HG02763 (cell line): ENCODE measurements around the gene AGBL1.

ENCODE experiments used
- ATAC-seq: cut with Tn5 transposase; IDR thresholded peaks from one replicate; pipeline ENCODE4 v1.9.1; 2021; ENCODE audit warnings: mild to moderate bottlenecking, moderate library complexity; ENCODE audit not compliant: unreplicated experiment

Gene AGBL1

GRCh38 chr15:86316726-86317383 lies 237.2 kb downstream of the AGBL1 start:
- no peak for ATAC-seq

GRCh38 chr15:86317384-86317740 lies 237.7 kb downstream of the AGBL1 start:
- ATAC-seq = no peak

- ATAC-seq = no peak
Observed at GRCh38 chr15:86322629-86323028, 243.0 kb downstream of the AGBL1 start.

- ATAC-seq = no peak
Observed at GRCh38 chr15:86327230-86327865, 247.7 kb downstream of the AGBL1 start.

DNA sequence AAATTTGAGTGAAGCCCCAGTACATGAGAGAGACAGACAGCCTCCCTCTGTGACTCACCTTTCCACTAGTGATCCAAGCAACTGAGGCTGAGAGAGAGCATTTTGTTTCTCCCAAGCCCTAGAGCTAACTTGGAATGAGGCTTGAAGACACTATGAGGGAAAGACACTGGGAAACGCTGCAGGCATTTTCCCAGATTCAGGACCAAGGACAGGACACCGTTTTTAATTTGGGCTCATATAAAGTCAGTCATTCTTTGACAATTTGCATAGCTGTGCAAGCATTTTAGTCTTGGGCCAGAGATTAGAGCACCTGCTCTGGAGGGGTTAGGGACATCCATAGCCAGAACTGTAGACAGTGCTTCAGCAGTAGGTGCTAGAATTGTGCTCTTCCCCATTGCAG lies 249.0 kb downstream of the AGBL1 start:
- no peak for ATAC-seq

- ATAC-seq = no peak
Observed at GRCh38 chr15:86329311-86330013, 249.8 kb downstream of the AGBL1 start.

DNA sequence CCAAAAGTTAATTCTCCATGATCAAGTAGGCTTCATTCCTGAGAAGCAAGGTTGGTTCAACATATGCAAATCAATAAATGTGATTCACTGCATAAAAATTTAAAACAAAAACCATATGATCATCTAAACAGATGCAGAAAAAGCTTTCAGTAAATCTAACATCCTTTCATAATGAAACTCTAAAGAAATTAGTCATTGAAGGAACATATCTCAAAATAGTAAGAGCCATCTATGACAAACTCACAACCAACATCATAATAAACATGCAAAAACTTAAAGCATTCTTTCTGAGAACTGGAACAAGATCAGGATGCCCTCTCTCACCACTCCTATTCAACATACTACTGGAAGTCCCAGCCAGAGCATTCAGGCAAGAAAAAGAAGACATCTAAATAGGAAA lies 254.1 kb downstream of the AGBL1 start:
- no peak for ATAC-seq

- ATAC-seq = no peak
Observed at GRCh38 chr15:86336051-86336788, 256.5 kb downstream of the AGBL1 start.

DNA sequence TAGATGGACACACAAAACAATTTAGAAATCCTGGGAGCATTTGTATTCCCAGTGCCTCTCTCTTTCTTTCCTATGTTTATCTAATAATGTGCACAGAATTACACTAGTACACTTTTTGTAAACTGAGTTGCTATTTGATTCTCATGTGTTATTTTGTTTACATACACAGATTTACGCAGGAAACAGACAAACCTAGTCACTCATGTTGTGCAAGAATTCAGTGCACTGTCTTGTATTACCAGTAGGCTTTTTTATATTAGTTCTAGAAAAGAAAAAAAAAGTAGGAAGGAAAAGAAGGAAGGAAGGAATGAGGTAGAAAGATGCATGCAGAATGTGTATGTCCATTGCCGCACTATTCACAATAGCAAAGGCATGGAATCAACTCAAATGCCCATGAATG lies 257.4 kb downstream of the AGBL1 start:
- ATAC-seq = no peak

DNA sequence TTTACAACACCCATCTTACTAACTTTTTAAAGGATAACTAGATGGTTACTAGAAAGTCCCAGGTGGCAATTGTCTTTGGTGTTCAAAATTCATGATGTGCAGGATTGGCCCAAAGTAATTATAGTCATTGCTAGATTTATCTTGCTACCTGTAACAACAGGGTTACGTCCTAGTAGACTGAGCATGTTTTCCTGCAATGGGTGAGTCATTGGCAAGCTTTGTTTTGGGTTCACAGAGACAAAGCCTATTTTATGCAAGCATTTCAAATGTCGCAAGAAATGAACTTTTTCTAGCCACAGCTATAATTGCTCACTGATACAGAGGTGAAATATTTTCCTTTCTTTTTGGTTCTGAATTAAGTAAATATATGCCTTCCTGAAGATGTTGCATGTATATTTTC lies 267.6 kb downstream of the AGBL1 start:
- ATAC-seq = no peak

GRCh38 chr15:86349565-86349964 lies 269.9 kb downstream of the AGBL1 start:
- ATAC-seq = no peak

- no peak for ATAC-seq
Observed at GRCh38 chr15:86353213-86353612, 273.5 kb downstream of the AGBL1 start.

GRCh38 chr15:86355361-86355760 lies 275.7 kb downstream of the AGBL1 start:
- no peak for ATAC-seq

DNA sequence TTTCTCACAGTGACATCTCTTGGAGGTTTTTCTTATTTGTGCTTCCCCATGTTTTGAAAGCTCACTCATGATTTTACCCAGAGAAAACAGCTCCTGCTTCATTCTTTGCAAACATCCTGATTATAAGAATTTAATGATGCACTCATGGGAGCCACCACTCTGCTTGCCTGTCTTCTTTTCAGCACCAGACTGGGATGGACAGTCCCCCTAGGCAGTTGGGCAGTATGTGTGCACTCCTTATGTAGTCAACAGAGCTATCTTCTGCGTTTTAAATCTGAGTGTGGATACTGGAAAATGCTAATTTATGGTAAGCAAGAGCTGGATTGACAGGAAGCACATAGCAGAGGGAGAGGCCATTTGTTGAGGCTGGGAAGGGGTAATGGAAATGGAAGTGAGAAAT lies 276.1 kb downstream of the AGBL1 start:
- ATAC-seq = no peak

GRCh38 chr15:86362555-86362954 lies 282.9 kb downstream of the AGBL1 start:
- ATAC-seq = no peak

DNA sequence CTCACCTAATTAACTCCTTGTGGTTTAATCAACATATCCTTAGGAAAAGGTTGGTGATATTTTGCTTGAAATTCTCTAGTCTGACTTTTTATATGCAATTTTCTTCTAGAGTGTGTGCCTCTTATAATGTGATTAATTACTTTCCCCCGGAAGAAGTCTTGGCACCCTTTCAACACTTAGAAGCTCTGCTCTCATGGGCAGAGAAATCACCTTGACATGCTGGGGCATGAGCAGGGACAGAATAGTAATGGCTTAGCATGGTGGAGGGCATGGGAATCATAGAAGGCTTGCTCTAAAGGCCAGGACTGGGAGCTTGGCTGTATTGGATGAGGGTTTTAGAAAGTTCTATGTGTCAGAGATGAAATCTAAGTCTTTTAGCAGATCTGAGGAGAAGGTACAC lies 293.5 kb downstream of the AGBL1 start:
- no peak for ATAC-seq

- no peak for ATAC-seq
Observed at GRCh38 chr15:86375733-86376280, 296.1 kb downstream of the AGBL1 start.

GRCh38 chr15:86377914-86378313 lies 298.2 kb downstream of the AGBL1 start:
- no peak for ATAC-seq

DNA sequence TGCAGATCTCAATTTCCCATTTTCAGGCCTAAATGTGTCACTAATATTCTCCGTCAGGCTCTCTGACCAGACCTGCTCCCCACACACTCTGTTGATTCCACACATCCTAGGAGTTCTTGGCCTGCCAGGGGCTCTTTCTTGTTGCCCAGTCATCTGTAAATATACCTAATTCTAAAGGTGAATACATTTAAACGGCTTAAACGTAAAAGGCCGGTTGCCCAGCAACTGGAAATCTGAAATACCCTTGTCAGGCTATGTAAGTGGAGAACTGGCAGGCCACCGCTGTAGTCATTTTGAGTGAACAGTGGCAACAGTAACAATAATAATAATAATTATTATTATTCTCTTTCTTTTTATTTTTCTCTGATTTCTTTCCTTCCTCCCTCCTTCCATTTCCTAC lies 302.7 kb downstream of the AGBL1 start:
- no peak for ATAC-seq

DNA sequence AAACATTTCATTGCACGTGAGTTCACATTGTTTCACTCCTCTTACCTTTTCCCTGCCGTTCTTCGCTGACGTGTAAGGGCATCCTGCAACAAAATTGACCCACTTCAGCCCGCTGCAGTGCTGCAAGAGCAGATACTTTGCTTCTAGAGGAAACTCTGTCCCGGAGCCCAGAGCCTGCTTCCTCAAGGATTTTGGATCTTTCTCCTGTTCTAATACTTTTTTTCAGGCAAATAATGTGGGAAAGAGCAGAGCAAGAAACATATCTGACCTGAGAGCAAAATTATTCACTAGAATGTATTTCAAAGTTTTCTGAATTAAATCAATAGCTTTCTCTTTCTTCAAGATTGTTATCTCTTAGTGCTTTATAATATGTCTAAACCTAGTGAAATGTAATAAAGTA lies 303.9 kb downstream of the AGBL1 start:
- ATAC-seq = no peak

GRCh38 chr15:86384186-86384585 lies 304.5 kb downstream of the AGBL1 start:
- ATAC-seq = no peak
